Colon (tissue), 2 donors: ENCODE results near the gene ENOX2.

Source experiments
- FAIRE-seq: peaks from 2 replicates; lab custom pipeline; 2012; peaks lifted over from hg19 to GRCh38; lab: Jason Lieb, UNC
- donor health status: control.
- donor health status: control.

ENOX2 gene

DNA sequence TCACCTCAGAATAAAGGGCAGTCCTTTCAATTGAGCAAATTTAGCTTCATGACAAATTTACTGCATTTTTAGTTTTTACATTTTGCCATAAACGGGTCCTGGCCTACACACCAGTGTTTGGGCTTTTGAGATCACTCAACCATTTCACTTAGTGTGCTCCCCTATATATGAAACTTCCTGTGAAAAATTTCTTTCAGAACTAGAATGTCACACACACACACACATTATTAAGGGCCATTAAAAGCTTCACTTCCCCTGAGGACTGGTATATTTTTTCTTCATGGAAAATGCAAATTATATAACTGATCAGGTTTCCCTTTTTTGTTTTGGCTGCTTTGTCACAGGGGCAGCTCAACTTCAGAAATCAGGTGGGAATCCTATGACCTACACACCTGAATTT lies 206.5 kb downstream of the ENOX2 start:
- FAIRE-seq: no peak

DNA sequence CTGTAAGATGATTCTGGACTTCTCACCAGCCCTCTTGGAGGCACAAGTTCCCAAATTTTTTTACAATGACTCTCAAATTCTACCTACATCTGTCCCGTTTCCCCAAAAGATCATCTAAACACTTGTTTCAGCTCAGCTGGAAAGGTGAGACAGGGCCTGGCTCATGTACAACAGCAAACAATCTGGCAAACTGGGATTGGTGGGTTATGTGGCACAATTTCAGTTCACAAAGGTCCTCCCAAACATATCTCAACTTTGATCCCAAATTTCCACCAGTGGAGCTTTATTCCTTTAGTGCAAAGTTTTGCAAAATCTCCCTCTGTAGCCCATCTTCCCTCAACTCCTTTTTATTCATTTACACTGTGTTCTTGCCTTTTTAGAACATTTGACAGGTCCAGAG lies 207.1 kb downstream of the ENOX2 start:
- no peak for FAIRE-seq

DNA sequence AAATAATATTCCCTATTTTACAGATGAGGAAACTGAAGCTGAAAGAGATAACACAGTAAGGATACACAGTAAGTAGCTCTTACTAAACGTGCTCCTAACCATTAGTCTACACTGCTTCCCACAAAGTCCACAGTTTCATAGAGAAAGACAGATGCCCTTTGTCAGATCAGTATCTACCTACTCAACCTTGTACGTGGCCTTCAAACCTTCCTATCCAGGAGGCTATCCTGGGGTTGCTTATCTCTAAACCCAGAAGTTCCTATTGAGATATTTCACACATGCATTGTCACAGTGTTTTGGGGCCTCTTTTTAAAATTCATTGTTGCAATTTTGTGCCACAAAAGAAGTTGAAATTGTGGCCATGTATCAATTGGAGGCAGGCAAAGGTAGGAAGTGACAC lies 208.0 kb downstream of the ENOX2 start:
- no peak for FAIRE-seq

DNA sequence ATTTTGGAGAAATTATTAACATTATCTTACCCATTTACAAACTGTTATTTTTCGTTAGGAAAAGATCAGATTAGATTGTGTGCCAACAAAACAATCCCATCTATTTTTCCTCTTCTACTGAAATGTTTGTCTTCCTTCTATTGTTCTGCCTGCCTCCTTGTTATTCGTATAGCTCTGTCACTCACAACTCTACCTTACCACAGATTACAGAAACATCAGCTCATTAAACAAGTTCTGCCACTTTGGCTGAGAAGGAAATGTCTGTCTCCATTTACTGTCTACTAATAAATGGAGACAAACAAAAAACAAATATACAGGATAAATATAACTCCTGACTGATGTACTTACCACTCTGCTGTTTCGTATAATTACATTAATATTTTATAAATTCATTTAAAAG lies 211.4 kb downstream of the ENOX2 start:
- peak; percentile 66 for FAIRE-seq

DNA sequence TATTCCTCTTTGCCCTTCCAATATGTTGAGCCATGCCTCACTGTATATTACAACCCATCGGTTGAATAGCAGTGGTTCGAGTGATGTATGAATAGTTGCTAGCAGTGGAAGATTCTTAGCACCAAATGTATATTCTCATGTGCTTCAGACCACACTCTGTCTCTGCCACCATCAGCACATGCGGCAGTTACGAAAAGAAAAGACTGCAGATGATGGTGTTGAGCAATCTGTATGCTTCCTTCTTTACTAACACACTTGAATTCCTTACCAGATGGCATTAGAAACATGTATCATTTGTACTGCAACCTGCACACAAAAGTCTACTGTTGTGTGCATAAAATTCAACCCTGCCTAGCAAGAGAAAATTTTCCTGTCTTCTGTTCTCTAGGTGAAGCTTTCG lies 214.6 kb downstream of the ENOX2 start:
- FAIRE-seq: no peak

DNA sequence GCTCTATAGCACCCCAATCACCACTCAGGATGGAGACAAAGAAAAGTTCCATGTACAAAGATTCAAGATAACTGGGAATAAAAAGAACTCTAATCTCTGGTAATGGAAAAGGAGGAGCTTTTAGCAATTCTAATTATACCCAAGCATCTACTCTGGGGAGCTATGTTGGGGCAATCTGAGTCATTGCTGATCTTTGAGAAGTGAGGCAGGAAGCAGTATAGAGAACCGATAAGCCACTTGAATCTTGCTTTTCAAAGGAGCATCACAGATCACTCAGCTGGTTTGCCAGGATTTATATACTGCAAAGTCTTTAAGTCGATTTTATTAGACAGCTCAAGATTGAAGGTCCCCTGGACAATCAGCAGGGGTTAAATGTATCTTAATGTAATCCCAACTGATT lies 220.0 kb downstream of the ENOX2 start:
- FAIRE-seq: no peak

DNA sequence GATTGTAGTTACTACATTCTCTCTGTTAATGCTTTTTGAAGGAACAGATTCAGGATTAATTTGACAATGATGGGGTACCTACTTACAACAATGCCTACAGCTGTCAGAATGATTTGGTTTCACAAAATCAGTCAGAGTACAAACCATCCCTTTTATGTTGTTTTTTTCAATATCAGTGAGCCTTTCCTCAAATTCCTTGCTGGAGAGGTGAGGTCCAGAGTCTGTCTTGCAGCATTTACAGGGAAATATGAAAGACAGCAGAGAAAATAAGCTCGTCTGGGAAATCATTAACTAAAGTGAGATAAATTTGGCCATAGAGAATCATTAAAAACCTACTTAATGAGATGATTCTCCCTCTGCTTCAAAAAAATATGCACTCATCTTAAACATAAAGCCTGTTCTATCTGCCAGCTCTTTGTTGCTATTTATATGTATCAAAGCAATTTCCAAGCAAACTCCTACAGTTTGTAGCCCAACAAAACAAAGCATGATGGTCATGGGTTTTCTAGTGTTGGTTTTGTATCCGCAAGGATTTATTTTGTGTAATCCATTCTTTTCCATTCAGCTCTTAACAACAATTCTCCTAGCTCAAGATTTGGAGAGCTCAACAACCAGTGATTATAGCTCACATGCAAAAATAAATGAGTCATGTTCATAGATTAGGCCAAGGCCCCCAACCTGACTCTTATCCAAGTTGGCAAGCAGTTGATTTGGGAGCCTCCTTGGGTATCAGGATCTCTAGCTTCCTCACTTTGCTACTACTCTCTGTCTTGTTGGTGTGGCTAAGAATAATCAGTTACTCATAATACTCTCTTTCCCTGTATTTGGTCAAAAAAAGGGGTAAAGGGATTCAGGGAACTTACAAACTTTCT lies 222.6 kb downstream of the ENOX2 start:
- FAIRE-seq: no peak

DNA sequence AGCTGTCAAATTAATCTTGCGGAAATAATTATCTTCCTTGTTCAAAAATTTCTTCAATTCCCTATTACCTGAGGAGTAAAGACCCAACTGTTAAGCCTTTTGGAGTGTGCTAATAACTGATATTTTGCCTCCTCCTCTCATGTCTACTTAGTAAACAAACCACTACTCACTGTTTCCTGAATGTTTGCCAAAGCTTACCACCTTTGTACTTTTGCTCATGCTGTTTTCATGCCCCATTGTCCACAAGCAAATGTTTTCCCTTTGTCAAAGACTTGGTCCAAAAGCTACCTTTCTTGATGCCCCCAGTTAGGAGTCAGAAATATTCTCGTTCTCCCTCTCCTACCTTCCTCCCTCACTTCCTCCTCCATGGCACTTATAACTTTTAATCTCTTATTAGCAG lies 226.1 kb downstream of the ENOX2 start:
- no peak for FAIRE-seq

DNA sequence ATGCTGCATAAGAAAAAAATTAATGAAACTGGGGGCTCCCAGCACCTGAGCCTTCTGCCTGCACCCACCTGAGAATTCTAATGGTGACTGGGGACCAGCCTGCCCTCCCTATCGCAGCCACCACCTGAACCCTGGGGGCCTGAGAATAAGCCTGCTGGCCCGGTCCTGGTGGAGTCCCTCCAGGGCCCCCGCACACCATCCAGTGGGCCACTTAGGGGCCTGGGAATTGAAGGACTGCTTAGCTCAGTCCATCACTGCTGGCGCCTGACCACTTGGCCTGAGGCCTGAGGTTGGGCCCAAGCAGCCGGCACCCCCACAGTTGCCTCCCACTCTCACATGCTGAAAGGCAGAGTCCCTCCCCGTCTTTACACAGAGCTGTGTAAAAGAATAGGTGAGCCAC lies 230.8 kb downstream of the ENOX2 start:
- no peak for FAIRE-seq

DNA sequence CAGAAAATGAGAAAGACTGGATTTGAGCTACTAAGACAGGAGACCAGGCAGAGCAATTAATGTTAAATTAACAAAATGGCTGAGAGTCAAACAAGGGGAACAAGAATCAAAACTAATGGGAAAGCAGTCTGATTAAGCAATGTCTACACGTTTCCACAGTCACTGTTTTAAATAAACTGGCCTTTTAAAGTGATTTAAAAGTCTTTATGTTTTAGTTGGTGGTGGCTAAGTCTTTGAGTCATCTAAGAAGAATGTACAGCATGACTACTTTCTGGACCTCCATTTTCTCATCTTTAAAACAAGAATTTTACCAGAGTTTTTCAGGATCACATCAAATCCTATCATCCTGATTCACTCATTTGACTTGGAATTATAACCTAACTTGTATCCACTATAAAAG lies 233.8 kb downstream of the ENOX2 start:
- no peak for FAIRE-seq

DNA sequence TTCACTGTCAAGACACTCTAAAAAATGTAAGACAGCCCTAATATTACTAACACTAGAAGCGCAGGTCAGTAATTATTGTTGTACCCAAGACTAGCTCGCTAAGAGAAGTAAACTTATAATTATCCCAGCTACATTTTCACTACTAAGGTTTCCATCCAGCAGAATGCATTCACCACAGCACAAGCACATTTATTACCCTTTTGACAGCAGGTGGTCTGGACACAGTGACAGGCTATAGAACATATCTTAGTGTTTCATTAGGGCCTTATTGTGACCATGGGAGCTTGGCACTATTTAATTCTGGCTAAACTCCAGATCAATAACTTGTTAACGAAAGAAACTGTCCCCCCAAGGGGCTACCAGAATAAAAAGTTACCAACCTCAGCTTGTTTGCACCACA lies 237.7 kb downstream of the ENOX2 start:
- FAIRE-seq: no peak

DNA sequence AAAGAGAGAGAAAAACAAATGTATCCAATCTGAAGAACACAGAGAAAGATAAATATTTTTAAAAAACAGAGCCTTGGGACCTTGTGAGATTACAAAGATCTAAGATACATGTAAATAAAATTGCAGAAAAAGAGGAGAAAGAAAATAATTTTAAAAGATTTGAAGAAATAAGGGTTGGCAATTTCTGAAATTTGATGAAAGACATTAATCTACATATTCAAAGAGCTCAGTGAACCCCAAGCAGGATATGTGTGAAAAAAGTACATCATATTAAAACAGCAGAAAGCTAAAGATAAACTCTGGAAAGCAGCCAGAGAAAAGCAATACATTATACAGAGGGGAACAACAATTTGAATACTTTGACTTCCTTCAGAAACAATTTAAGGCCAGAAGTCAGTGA lies 244.7 kb downstream of the ENOX2 start:
- FAIRE-seq: no peak

DNA sequence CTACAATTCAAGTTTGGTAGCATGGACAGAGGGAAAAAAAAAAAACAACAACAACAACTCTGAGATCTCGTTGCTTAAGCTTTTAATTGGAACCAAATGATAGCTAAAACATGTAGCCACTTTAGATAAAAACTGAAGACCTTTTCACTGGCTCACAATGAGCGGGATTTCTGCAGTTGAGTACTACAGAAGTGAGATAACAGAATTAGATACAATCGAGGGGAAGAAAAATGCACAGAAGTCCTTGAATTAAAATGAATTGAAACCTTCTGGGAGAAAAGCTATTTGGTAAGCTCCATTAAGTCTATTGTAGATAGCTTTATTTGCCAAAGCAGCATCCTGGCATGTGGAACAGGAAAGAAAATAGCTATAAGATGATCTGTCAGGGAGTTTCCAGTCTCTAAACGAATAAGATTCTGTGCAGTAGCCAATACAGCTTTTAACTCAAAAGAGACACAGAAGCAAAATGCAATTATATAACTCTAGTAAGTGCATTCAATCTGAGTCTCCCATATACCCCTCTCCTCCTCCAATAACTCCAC lies 248.5 kb downstream of the ENOX2 start:
- FAIRE-seq: no peak

DNA sequence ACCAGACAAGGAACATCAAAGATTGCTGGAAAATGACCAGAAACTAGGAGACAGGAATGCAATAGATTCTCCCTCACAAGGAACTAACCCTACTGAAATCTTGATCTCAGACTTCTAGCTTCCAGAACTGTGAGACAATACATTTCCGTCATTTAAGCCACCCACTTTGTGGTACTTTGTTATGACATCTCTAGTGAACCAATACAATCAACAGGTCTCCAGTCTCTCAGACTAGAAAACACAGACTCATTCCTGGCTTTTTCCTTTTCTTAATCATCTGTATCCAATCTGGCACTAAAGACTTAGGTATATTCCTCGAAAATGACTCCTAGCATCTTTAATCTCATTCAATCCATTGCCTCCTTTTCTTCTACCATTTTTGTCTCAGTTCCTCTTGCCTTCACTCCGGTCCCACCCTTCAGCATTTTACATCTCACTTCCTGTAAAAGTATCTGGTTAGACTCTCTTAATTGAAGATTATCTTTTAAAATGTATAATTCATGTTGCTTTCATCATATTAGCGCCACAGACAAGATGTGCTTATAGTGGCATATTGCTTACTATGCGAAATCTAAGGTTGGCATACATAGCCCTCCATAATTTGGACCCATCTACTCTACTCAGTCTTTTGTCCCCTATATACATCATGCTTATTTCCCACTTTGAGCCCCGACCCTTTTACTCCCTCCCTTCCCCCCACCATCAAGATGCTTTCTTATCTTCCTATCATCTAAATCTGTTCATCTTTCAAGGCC lies 250.0 kb downstream of the ENOX2 start:
- FAIRE-seq: no peak

DNA sequence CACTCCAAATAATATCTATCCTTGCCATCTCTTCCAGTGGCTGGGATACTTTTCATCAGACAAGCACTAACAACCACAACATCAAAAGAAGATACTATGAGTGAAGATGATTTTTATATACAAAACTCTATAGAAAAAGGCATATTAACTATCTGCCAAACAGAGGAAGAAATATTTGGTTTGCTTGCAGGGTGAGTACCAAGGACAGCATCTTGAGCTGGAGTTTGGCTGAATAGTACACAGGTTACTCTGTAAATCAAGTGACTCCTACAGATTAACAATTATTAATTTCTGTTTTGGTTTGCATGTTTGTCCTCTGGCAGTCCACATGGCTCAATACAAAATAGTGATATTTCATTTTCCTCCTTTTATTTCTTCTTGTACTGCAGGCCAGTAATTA lies 253.3 kb downstream of the ENOX2 start:
- FAIRE-seq: no peak

DNA sequence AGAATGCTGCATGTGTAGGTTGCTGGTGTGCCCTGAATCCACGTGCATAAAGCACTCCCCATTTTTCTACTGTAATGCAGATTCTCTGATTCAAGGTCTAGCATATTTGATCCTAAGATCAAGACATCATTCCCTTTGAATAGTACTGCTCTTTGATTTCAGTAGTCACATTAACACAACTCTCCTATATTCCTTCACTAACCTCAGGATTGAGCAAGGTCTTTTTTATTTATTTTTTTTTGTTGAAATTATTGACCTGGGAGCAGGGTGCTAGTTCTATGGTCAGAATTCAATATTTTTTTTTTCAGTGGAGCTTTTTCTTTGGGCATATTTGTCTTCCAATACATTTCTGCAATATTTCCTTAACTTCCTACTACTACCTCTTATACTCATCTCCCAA lies 255.5 kb downstream of the ENOX2 start:
- FAIRE-seq: peak; percentile 49

DNA sequence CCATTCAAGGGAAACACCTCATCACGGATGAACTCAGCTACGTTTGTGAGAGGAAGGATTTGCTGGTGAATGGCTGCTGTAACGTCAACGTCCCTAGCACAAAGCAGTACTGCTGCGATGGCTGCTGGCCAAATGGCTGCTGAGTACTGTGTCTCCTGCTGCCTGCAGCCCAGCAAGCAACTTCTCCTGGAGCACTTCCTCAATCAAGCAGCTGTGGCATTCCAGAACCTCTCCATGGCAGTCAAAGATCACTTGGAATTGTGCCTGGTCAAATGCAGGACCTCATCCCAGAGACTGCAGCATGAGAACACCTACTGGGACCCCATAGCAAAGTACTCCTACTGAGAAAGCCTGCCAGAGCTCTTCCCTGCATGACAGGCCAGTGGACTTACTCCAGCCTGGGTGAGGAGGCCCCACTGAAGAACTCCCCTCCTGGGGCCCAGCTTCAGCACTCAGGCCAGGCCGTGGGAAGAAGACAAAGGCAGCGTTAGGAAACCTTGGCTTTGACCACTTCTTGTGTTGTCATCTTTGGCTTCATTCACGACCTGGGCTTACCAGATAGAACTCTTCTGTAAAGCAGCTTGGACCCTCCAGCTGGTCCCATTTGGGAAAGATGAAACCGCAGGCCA lies 256.9 kb downstream of the ENOX2 start:
- FAIRE-seq: no peak

DNA sequence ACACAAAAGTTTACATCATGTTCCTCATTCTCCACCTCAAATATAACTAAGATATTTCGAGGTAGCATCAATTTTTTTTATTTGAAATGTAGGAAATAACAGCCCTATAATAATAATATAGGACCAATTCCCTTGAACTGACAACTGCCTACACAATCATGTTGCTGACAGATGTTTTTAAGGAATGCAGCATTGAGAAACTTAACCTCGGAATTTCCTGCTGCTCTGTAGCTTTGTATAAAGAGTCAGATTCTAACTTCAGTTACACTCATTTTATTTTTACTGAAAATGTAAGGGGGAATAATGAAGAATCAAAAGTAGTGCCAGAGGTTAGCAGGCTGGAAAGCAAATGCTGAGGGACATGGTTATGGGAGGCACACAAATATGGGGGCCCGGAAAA lies 265.4 kb downstream of the ENOX2 start:
- FAIRE-seq: no peak

DNA sequence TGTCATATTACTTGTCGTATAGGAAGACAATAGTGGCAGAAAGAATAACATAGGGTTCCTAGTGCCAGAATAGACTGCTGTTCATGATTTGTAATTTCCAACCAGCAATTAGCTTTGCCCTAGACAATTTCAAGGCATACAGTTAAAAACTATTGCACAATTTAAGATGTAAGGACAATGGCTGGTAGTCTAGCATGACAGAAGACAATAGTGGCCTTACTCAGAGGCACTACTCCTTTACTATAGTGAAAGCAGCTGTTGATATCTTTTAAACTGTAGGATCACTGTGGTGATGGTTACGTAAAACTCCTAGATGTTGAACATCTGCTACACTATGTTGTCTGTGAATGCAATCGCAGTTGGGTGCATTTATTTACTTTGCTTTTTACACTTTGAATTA lies 266.7 kb downstream of the ENOX2 start:
- FAIRE-seq: peak; percentile 24

DNA sequence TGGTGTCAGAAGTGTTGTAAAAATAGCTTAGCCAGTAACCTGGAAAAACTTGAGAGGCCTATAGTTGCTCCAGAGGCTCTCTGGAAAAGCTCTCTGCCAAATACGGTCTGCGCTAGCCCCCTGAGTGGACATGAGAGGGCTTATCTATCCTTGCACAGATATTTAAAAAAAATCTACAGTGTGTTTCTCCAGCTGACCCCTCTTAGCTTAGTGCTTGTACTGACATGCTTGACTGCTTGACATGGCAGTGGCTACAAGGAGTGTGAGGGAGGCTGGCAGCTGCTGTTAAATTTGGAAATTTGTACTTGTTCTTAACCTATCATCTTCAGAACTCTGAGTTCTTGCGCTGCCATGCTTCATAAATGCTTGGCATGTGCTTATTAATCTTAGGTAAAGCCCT lies 272.0 kb downstream of the ENOX2 start:
- no peak for FAIRE-seq

DNA sequence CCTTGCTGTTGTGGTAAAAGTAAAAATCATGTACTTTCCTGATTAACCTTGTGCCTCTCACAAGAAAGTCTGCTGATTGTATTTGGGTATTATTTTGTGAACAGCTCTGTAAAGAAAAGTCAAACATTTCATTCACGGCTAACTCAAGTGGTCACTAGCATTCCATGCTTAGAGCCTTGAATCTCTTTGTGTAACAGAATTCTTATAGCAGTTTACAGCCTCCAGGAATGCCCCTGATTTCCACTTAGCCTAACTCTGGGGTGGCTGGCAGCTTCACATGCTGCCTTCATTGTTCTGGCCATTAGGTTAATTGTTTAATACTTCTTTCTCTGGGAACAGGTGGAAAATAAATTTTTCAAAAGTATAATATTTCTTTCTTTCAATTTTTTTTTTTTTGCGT lies 274.5 kb downstream of the ENOX2 start:
- no peak for FAIRE-seq

DNA sequence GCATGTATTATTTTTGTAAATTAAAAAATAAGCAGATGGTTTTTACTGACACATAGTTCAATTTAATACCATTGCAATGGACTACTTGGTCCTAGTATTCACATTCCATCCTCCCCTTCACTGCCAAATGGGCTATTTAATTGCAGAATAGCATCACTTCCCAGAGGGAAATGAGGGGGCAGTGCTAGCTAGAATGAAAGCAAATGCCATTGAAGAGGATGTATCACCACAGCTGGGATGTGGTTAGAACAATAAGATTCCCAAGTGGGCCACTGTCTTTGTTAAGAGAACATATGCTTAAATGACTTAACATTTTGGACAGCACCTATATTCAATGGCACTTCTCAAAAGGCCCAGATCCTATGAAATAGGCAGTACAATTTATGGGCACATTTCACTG lies 276.5 kb downstream of the ENOX2 start:
- no peak for FAIRE-seq

DNA sequence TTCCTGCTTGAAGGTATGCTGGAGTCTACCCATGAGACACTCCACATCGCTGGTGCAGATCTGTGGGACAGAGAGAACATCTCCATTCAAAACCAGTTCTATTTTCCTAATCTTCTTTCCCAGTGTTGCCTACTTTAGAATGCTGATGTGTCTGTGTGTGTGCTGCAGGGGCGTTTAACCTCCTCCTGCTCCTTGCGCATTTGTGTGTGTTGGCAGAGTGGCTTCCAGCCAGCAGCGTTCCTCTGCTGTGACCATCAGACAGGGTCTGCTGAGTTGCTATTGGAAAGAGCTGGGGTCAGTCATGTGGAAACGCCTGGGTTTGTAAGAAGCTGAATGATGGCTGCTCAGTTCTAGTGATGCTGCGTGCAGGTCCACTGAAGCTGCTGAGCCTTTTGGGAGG lies 277.6 kb downstream of the ENOX2 start:
- no peak for FAIRE-seq
